A204.1 (cell line): ENCODE measurements around the gene GRID1.

Experiments used
- FAIRE-seq: peaks from 2 replicates; lab custom pipeline; 2012; peaks lifted over from hg19 to GRCh38; lab: Jason Lieb, UNC

The GRID1 gene

GRCh38 chr10:86312701-86313270 lies 53.8 kb downstream of the GRID1 start:
- FAIRE-seq = no peak

GRCh38 chr10:86311906-86312305 lies 54.7 kb downstream of the GRID1 start:
- no peak for FAIRE-seq

GRCh38 chr10:86311190-86311589 lies 55.4 kb downstream of the GRID1 start:
- FAIRE-seq = no peak

GRCh38 chr10:86310702-86311101 lies 55.9 kb downstream of the GRID1 start:
- FAIRE-seq = no peak

GRCh38 chr10:86310291-86310690 lies 56.3 kb downstream of the GRID1 start:
- no peak for FAIRE-seq

- FAIRE-seq = no peak
These were observed 58.5 kb downstream of the GRID1 start for GRCh38 chr10:86308056-86308455.

GRCh38 chr10:86306628-86307278 lies 59.8 kb downstream of the GRID1 start:
- FAIRE-seq = no peak

- FAIRE-seq = no peak
These were observed 61.1 kb downstream of the GRID1 start for GRCh38 chr10:86305521-86305920.

GRCh38 chr10:86304436-86304835 lies 62.2 kb downstream of the GRID1 start:
- no peak for FAIRE-seq

GRCh38 chr10:86303626-86304025 lies 63.0 kb downstream of the GRID1 start:
- no peak for FAIRE-seq

GRCh38 chr10:86301971-86302370 lies 64.6 kb downstream of the GRID1 start:
- FAIRE-seq = no peak

- FAIRE-seq = no peak
These were observed 65.4 kb downstream of the GRID1 start for GRCh38 chr10:86300931-86301830.

- FAIRE-seq = no peak
These were observed 66.1 kb downstream of the GRID1 start for GRCh38 chr10:86300399-86300925.

- FAIRE-seq = no peak
These were observed 67.0 kb downstream of the GRID1 start for GRCh38 chr10:86299562-86299961.

GRCh38 chr10:86298501-86299001 lies 68.0 kb downstream of the GRID1 start:
- FAIRE-seq = no peak

GRCh38 chr10:86295791-86296190 lies 70.8 kb downstream of the GRID1 start:
- no peak for FAIRE-seq

GRCh38 chr10:86295351-86295750 lies 71.2 kb downstream of the GRID1 start:
- no peak for FAIRE-seq

GRCh38 chr10:86294346-86295265 lies 72.0 kb downstream of the GRID1 start:
- FAIRE-seq = no peak

- FAIRE-seq = no peak
These were observed 73.2 kb downstream of the GRID1 start for GRCh38 chr10:86293396-86293791.

GRCh38 chr10:86292462-86293395 lies 73.9 kb downstream of the GRID1 start:
- no peak for FAIRE-seq
